CD4-positive, alpha-beta T cell treated with Interleukin-6 at 100 ng/mL for 8 hours (primary cell): ENCODE results near the gene NFKB1.

ENCODE experiments used
- DNase-seq: peaks from one replicate; pipeline ENCODE4 v3.0.0-alpha.2; 2020; ENCODE audit warnings: mixed read lengths, low spot score

NFKB1 gene

DNA sequence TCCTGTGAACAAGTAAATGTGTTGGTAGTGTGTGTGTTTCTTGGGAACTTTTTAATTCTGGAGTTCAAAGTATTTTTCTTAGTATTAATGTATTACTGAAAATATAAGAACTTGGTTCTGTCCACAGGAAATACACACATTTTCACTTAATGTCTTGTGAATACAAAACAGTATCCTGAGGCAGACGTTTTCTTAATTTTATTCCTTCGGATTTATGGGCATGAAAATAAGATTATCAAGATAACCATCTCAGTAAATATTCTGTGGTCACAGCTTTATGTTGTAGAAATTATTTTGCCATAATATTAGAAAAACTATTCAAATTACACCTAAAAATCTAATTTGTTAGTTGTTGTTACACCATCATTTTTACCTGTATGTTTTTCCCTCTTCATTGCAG lies 29.8 kb downstream of the NFKB1 start:
- DNase-seq: no peak

DNA sequence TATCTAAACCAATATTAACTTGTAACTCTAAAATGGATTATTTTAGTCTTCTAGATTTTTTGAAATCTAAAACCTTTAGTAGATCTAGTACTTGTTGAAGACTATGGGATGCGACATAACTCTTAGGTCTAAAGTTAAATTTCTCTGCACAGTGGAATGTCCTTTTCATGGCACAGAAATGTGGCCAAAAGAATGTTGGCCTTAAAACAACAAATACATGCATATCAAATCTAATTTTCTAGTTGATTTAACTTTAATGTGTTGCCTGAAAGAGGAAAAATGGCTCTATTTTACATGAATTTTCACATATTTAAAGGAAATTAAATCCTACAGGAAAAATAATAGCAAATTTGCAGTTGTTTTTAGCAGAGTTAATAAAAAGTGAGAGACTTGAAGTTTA lies 30.3 kb downstream of the NFKB1 start:
- no peak for DNase-seq

DNA sequence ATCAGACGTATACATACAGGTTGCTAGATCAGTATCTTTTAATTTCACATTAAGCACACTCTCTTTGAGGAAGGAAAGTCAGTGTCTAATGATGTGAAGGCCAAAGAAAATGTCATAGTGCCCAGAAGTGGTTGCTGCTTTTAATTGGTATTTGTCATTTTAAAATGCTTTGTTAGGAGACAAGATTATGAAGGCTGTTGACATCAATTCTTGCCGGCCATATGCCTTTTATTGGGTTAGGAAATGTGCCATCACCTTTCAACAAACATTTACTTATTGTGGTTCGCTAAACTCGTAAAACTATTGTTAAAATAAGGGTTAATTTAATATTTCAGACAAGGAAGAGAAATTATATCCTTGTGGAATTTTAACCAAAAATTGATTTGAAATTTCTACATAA lies 32.2 kb downstream of the NFKB1 start:
- DNase-seq: no peak

DNA sequence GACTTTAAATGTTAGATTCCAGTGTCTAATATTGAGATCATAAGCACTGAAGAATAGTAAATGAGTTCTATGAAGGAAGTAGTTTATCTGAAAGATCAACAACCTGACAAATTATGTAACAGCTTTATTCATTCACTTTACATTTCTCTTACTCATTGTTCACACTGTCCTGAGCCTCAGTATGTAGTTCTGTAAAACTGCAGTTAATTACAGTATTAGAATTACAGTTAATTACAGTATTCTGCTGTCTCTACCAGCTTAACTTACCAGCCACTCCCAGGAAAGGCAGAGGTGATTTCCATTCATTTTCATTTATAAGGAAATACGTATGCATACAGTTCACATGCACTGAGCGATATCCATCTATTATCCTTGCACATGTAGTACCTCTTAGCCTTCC lies 32.7 kb downstream of the NFKB1 start:
- DNase-seq: no peak

DNA sequence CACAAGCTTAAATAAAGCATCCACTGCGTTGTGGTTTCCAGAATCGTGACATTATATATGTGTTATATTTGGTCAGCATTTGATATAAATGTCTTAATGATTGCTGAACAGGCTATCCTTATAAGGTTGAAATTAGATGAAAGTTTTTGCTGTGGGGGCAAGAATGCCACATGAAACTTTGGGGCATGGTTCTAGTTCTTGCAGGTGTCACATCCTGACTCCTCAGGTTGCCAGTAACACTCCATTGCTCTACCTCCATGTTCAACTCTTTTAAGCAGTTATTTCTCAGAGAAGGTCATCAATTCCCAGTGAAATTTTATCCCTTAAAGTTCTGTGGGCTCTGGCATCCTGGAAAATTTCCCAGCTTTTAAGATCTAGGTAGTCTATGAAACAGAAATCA lies 33.7 kb downstream of the NFKB1 start:
- DNase-seq: no peak

DNA sequence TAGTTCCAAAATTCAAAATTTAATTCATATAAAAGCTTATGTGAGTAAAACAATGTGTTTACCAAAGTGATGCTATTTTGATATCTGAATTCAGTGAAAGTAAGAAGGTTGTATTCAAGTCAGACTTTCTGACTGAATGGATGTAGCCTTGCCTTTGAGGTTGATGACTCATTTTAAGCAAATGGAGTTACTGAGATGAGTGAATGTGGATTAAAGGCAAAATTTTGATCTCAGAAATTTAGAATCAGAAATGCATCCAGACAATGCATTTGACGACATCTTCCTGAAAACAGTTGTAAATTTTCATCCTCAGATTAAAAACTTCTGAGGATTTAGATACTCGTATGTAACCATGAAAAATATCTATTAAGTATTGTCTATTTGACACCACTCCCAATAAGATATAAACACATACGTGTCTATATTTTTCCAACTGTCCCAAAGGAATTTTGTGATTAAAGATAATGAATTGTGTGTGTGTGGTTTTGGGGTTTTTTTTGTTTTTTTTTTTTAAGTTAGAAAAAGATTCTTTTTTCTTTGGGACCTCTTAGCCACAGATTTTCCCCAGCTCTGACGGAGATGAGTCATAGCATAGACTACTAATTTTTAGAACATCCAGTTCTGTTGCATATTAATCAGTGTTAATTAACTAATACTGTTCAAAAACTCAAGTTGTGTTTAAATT lies 34.4 kb downstream of the NFKB1 start:
- DNase-seq: peak; percentile 16

DNA sequence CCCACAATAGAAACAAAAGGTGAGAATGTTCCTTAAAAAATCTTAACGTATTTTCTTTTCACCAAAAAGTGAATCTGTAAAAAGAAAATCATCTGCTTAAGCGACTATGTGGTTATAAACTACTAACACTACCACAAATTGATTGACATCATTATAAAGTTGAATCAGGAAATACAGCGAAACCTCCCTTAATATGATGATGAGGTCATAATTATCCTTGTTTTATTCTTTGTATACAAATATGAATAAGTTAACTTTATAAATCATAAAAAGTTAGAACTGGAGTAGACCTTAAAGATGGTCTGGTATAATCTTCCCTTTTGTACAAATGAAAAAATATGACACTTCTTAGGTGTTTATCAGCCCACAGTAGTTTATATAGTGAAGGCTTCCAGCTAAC lies 35.6 kb downstream of the NFKB1 start:
- DNase-seq: no peak

DNA sequence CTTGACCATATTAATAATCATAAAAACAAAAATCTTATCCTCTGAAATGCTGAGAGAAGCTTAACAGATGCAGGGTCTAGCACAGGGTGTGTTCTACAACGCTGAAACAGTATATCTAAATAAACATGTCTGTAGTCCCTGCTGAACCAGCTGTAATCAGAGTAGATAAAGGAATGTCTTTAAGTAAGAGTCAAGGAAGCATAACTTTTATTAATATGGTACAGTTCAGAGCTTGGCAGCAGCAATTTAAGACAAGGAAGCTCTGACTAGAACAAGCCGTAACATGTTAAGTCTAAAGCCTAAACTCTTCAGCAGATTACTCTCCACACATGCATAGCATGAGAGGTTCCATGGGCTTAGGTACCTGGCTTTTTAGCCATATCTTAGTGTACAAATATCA lies 36.1 kb downstream of the NFKB1 start:
- no peak for DNase-seq

DNA sequence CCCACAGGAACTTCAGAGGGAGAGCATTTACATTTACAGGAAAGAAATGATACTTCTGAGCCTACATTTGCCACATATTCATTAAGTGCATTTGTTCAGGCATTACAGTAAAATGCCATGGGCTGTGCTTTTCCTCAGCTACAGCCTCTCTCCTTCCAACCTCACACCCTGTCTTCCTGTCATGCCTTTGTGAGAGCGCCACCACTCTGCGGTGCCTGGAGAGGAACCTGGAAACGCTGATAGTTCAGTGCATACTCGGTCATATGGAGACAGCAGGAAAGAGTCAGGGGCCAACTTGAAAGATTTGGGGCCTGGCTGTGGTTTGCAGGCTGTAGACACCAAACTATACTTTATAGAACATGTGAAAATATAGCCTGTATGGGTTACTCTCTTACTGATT lies 40.5 kb downstream of the NFKB1 start:
- no peak for DNase-seq

DNA sequence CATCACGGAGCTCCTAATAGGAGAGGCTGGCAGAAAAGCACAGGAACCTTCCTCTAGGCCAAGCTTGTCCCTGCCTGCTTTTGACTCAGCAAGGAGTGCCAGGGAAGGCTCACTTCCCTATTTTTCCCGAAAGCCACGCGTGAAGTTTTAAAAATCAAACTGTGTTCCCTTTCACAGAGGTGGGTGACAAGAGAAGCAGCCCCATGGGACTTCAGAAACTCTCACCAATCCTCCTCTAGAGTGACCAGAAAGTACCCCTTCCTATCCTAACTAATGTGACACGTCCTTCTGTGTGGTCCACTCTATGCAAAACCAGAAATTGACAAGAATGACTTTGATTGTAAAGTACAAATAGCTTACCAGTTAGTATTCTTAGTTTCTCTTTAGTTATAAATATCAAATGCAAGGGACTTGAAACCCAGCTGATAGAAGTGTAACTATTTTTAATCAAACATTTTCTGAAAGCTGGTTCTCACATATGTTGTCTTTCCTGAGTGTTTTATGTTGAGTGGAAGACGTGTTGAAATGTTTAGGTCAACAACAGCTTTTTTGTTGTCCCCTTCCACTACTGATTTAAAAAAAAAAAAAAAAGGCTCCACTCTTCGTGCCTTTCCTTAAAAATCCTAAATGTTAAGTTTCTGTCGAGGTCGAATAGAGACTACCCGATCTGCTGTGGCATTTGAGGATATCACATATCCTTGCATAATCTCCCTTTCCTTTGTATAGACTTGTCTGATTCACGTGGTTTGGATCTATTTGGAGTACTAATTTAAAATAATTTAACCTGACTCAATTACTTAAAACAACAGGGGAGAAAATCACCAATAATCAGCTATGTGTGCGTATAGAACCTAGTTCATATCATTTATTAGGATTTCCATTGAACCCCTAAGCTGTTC lies 42.1 kb downstream of the NFKB1 start:
- no peak for DNase-seq

DNA sequence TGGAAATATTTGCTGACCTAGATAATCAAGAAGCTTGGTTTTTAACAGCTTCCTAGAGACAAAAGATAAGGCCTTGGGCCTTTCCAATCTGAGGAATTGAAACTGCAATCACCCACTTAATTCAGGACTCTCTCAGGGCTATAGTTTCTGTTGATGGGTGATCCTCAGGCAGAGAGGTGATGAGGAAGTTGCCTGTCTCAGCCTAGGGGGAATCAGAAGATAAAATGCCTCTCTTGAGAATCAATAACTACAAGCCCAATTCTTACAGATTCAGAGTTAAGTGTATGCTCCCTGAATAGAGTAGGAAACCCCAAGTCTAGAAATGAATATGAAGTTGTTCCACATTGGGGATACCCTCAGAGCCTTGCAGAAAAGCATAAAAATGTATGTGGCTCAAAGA lies 45.5 kb downstream of the NFKB1 start:
- no peak for DNase-seq

DNA sequence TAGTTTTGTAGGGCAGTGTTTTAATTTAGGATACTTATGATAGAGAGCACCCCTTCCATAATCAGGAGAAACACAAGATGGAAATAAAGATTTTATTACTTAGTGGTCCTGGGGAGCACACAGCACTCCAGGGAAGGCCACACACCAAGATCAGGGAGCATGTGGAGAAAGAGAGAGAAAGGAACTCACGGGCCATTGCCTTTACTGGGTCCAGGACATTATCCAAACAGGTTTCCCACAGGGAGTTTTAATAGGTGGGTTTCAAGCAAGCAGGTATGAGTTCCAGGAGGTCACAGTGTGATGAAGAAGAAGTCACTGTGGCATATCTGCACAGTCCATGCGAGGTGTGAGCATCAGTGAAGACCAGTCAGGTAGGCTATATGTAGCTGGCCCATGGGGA lies 46.8 kb downstream of the NFKB1 start:
- DNase-seq: no peak

DNA sequence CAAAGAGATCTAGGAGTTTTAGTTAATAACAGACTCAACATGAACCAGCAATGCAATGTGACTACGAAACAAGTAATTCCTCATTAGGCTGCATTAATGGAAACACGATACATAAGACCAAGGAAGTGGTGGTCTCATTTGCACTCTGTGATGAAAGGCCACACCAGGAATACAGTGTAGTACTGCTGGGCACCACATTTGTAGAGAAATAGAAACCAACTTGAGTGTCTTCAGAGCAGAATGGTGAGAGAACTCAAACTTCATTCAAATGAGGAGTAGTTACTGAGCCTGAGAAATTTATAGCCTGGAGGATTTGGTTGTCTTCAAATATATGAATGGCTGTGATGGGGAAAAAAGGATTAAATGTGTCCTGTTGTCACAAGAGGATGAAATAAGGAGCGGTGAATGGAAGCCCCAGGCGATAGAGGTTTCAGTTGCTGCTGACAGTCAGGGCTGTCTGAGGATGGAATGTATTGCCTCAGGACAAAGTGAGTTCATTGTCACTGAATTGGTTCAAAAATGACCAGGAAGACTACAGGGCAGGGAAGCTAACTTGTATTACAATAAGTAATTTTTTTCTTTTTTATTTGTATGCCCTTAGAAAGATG lies 50.9 kb downstream of the NFKB1 start:
- no peak for DNase-seq

DNA sequence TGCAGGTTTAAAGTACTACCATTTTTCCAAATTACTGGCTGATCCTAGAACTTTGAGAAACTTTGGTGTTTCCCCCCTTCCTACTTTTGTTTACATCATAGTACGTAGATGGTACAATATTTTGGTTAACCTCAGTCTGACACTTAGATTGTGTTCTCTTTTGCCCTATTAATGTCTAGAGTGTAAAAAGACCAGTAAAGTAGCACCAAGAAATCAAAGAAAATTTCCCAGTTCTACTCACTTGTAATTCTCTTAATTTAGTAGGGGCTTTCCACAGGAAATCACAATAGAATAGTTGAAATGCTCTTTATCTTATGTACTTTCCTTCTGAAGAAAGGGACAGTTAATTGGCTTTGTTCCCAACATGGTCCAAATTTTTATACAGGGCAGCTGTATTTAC lies 51.6 kb downstream of the NFKB1 start:
- no peak for DNase-seq

DNA sequence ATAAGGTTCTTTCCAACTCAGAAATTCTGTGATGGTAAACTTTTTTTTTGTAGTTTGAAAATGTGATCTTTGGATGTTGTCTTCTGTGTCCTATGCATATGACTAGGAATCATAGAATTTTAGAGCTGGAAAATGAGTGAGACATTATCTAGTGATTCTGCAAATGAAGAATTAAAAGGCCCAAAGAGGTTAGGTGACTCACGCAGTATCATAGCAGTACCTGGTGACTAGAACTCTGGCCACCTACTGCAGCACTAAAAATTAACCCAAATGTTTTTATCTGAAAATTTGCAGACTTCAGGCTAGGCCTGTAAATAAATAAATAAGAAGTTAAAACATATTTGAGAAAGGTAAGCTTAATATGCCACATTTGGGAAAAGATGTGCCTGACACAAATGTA lies 52.8 kb downstream of the NFKB1 start:
- DNase-seq: no peak

DNA sequence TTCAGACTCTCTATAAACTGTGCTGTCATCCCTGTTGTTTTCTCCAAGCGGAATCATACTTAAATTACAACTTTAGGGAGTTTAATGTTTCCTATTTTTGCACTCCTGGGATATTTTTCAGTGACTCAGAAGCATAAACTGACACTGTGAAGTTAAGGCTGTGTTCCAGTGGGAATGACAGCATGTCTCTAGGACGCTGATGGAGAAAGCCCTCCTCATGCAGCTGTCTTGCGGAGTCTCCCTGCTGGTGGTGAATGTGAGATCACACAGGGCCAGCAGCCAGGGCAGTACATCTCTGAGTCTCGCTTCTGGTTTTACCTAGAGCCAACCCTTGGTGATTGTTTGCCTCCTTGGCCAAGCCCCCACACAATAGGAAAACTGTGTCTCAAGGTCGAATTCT lies 53.3 kb downstream of the NFKB1 start:
- no peak for DNase-seq

DNA sequence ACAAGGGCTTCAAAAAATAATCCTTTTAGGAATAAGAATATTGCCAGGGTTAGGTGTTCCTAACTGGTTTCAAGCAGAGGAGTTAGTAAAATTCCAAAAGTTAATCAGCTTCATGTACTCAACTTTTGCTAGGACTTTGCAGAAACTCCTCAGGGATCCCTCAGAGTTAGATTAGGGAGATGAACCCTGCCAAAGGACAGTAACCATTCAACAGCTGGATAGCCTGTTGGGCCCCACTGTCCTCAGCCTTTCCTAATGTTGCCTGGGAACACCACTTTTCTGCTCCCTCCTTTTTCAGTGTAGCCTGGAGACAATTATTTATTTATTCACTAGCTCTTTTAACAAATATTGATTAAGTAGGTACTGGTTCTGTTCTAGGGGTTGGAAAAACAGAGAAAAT lies 53.8 kb downstream of the NFKB1 start:
- no peak for DNase-seq

DNA sequence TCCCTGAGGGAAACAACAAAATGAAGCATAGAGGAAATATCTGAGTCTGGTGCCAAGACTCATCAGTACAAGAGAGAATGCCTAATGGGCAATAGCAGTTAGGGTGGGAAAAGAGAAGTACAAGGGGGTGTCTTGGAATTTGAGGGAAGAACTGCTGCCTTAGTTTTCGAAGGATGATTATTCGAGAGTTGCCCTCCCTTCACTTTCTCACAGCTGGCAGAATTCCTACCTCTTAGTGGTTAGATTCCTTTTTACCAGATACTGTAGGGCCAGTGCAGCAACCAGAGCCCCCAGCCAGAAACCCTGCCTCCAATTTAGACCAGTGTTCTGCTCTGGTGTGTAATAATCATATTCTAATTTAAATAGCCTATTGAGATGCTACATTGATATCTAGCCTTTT lies 56.5 kb downstream of the NFKB1 start:
- no peak for DNase-seq

DNA sequence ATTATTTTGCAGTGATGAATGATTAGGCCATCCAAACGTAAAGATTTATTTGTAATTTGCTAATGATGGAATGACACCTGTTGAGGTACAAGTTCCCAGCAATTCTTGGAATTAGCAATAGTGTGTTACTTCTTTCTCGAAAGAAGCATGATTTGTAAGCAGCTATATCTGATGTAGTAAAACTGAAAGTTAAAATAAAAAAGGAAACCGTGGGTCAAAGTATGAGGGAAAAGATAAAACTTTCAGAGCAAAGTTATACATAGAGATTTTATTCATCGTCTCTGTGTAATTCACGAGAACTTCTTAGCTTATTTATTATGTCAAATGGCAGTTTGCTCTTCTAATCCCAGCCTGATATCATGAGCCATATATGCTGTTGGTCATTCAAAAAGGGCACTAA lies 59.0 kb downstream of the NFKB1 start:
- no peak for DNase-seq

DNA sequence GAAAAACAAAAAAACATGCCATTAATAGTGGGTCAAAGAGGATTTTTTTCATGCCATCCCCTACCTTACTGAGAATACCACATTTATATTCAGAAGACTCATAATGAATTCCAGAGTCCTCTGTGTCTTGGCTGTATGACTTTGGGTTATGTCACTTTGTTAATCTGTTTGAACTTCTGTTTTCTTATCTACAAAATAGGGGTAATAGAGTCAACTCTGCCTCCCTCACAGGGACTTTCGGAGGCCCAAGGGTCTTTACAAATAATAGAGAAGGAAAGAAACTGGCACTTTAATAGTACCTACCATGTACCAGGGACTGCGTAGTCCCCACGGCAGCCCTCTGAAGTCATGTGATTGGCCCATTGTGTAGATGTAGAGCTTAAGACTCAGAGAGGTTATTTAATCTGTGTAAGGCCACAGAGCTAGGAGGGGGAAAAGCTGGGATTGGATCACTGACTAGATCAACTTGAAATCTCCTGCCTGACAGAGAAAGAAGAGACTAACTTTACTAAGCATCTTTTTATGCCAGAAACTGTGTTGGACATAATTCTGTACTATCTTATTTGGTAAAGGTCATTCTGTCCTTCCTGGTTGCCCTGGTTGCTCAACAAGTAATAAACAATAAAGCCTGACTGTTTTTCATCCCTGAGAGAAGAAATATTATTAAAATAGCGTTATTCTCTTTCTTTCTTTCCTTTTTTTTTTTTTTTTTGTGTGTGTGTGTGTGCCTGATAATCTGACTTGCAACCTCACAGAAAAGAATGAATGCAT lies 59.6 kb downstream of the NFKB1 start:
- no peak for DNase-seq

DNA sequence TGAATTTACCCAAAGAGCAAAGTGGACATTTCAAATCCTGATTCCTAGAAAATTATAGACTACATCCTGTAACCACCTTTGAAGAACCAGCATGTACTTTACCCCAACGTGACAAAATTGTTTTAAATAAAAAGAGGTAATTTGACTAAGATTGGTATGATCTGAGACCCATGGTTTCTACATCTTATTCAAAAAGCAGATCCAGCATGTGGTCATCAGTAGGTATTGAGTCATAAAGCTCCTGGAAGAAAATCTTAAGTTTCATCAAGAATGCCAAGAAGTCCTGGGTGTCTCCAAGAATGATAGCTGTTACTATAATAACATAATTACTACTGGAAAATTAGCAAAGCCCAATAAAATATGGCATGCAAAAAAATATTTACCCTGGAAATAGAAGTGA lies 61.8 kb downstream of the NFKB1 start:
- no peak for DNase-seq

DNA sequence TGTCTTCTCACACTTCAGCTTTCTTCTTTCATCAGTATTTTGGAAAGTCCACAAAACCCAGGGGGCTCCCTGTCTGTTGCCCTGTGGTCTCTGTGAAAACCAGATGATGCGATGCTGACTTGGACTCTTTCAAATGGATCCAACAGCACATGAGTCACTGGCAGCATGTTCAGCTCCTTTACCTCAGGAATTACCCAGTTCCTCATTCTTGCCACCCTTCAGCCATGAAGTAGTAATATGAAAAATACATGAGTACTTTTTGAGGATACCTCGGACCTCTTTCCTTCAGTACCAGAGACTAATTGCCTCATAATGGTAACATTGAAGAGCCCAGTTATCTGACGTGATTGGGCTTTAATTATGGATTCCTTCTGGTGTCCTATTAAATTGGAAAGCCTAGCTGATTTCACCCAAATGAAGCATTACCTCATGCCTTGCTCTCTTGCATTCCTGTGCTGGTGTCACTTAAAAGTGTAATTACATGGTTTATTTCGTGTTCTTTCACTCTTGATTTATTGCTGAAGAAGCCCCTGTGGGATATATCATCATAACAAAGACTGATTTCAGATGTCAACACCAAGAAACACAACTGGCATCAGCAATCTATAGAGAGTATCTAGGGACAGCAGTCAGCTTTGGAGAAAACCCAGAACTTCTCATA lies 63.4 kb downstream of the NFKB1 start:
- DNase-seq: no peak
